Left lobe of liver (tissue), 2 donors: ENCODE data around the gene WBP2NL. TPM values are rescaled to one million over a fixed set of nuclear protein-coding genes. Genes with fewer than 3 reads are reported as not detected.
A peak's percentile ranks its signal among the peaks of the same experiment; 100 is the strongest.

Source experiments
- ATAC-seq: fragments of 200-7000 bp; cut with Tn5 transposase; one replicate; pipeline ENCODE4 v1.9.1; 2020; ENCODE audit warnings: mild to moderate bottlenecking, moderate library complexity
- DNase-seq: peaks from one replicate; pipeline ENCODE4 v3.0.0-alpha.2; 2020; ENCODE audit warnings: low spot score
- total RNA-seq: library from RNA; stranded (reverse); gene quantifications from one replicate; pipeline ENCODE4 v1.2.1, GENCODE V29; 2021
- donor health status: DM: no; HTN: no; CAD: no; lungs with moderate emphysema.
- donor health status: DM: no; HTN: yes; CAD: no.

Gene WBP2NL
- total RNA-seq, 1 donor from 2014 or later: 0.53 TPM

DNA sequence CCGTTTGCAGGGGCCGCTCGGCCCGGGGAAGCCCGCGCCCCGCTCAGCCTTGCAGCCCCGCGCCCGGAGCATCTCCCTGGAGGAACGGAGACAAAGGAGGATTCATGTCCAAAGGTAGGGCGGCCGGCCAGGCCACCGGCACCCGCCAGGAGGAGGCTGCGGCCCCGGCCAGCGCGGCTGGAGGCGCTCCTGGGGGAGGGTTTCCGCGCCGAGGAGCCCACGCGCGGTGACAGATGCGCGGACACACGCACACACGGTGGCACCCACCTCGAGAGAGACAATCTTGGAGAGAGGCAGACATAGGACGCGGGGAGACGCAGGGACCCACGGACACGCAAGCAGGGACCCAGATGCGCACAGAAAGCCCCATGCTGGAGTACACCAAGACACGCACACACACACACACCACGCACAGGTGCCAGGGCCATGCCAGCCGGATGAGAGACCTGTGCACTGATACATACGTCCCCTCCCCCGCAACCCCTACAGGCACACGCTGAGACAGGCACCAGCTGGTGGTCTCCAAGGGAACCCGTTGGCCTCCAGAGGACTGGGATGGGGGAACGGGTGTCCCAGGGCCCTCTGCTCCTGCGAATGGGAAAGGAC is 21.5 kb upstream of the WBP2NL start:
- DNase-seq (no peak), ATAC-seq (no peak)

DNA sequence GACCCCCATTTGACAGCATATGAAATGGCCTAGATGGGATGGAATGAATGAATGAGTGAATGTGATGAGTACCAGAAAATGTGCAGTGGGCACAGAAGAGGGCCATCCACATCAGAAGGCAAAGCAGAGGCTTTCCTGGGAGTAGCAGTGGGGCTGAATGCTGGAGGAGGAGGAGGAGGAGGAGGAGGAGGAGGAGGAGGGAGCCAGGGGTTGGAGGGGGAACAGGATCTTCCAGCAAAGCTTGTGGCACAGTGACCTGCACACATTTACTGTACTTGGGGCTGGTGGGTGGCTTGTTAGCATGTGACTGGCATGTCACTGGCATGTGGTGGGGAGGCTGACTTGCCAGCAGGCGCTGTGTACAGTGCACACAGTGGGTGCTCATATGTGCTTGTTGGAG is 19.9 kb upstream of the WBP2NL start:
- ATAC-seq (no peak), DNase-seq (no peak)

DNA sequence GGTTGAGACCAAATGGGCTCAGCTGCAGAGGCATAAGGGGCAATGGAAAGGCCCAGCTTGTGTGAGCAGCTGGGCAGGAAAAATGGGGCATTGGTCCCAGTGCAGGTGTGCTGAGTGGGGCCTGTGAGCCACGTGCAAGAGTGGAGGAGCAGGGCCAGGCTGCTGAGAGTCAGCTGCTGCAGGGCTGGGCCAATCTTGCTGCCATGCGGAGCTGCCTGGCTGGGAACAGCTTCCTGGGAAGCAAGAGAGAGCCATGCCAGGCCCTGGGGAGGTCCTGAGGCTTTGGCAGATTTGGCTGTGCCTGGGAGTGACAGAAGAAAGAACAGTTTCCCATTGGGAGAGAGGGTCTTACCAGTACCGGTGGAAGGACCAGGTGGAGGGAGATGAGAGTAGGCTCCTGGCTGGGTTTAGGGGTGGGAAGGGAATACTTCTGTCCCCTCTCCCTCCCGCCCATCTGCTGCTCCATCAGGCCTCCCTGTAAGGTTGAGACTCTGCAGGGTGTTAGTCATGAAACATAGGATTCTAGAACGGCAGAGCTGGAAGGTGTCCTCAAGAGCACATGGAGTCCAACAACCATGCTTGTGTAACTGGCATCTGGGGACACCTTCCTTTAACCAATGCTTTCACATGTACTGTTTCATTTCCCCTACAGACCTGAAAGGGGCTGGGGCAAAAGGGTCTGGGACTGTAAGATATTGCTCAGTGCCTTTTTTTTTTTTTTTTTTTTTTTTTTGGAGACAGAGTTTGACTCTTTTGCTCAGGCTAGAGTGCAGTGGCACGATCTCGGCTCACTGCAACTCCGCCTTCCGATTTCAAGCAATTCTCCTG is 19.0 kb upstream of the WBP2NL start:
- DNase-seq: no peak
- no peak for ATAC-seq

DNA sequence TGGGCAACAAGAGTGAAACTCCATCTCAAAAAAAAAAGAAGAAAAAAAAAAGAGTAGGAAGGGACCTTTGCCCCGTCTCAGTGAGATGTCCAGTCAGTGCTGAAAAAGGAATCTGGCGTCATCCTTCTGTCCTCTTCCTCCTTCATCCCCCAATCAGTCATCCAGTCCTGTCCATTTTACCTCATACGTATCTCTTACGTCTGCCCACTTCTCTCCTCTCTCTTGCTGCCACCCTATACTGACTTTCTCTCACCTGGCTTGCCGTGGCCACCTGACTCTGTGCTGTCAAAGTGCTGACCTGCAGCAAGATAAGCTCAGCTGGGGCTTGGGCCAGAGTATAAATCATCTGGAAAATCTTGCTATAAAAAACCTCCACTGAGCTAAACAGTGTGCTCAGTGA is 15.7 kb upstream of the WBP2NL start:
- ATAC-seq: no peak
- no peak for DNase-seq

DNA sequence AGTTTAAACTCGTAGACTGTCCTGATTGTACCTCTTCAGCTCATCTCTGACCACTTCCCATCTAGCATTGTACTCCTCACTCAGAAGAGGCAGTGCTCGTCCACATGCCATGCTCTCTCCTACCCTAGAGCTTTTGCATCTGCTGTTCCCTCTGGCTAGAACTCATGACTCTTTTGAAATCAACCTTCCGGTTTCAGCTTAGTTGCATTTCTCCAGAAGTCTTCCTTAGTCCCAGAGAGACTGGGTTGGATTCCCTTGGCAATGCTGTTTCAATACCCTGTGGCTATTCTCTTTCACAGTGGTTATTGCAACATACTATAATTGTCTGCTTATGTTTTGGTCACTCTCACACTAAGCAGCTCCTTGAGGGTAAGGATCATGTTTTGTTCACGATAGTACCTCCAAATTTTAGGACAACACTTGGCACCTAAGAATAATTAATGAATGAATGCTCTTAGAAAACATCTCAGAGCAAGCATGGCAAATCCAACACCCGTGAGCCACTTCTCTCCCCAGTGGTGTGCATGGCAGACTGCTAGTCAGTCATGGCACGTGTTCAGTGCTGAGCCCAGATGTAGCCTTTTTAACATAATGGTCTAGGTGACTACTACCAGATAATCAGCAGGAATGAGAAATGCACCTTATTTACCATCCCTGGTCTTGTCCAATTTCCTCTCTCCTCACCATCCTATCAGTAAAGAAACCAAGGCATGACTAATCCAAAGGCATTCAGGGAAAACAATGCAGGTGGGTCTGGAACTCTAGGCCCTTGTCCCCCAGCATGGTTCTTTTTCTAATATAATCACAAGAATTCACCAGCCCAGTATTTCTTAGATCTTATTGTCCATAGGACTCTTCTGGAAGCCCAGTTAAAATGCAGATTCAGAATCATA is 14.8 kb upstream of the WBP2NL start:
- ATAC-seq: no peak
- no peak for DNase-seq

DNA sequence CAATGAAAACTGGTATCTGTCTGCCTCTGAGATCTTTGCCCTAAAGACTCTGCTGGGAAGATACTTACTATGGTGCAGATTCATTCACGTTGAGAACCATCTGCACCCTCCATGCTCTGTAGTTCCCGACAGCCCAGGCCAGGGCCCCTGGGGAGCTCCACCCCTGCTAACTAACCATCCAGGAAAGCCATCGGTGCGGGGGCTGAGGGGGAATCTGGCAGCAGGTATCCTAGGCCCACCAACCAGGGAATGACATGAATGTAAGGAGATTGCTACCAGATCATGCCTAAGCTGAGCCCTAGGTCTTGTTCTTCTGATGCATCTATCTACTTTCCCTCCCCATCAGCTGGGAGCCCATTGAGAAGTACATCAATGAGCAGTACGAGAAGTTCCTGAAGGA is 11.3 kb upstream of the WBP2NL start:
- ATAC-seq: no peak

DNA sequence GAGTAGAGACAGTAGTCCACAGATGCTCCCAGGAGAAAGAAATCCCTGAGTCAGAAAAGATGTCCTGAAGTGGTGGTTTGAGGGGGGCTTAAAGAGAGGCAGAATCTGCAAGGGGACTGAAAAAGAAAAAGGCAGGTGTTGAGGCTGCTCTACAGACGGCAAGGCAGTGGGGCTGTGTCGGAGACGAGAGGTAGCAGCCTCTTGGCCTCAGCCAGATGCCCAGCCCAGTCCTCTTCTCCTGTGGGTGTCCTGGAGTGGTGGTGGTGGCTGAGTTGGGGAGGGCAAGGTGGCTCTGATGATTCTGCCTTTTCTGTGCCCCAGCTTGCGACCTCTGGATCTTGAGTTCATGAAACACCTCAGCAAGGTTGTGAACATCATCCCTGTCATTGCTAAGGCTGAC is 9.3 kb upstream of the WBP2NL start:
- ATAC-seq: no peak

More for the DNA sequence above, 11.3 kb upstream of the WBP2NL start:
- DNase-seq: no peak

DNA sequence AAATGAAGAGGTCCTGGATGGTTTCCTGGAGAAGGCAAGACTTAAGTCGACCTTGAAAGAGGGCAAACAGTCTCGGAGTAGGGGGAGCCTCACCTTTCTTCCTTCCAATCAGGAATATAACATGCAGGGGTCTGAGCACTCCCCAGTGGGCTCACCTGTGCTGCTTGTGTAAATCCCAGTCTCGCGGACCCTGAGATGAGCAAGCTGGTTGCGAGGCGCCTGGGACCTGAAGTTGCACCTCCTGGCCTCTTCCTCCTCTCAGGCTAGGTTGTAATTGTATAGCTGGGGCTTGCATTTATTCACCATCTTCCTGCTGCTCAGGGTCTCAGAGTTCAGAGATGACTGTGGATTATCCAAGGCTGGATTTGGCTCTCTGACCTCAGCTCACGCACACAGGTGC is 7.5 kb upstream of the WBP2NL start:
- ATAC-seq (no peak), DNase-seq (no peak)

More for the DNA sequence above, 9.3 kb upstream of the WBP2NL start:
- DNase-seq: no peak

DNA sequence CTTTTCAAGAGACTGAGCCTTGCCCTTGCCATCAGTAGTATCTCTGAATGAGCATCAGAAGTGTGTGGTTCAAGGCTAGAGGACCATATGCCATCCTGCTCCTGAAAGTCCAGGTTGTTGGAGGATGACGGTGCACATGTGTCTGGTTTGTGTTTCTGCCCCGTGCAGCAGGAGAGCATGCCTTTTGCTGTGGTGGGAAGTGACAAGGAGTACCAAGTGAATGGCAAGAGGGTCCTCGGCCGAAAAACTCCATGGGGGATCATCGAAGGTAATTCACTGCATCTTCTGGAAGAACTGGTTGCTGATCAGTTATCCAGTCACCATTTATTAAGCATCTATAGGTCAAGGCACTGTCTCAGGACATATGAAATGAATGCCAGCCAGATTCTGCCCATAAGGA is 6.1 kb upstream of the WBP2NL start:
- ATAC-seq (no peak), DNase-seq (no peak)

DNA sequence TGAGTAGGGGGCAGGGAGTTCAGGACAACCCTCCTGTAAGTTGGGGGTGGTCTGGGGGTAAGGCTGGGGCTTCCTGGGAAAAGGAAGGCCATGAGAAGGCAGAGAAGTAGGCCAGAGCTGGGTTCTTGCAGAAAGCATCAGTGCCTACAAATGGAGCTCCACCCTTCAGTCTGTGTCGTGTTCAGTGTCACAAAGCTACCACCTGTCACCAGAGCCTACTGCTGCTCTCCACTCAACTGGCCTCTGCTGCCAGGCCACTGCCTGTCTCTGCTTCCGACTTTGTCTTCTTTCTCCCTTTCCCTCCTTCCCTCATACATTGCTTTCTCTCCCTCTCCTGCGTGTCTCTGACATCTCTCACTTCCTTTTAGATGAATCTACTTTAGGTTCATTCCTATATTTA is 3.4 kb upstream of the WBP2NL start:
- DNase-seq (no peak), ATAC-seq (no peak)

DNA sequence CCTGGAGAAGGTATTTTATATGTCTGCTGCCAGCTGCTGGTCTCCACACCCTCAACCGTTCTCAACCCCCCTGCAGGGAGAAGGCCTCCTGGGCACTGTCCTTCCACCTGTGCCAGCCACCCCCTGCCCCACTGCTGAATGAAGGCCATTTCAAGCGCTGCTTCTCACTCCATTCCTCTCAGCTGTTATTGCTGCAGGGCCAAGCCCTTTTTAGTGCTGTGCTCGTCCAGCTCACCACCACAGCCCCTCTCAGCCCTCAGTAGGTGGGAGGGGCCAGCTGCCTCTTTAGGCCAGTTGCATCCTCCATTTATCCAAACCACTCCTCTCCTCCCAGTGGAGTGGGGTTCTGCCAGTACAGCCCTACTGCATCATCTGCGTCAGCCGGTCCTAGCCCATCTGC is 1.8 kb upstream of the WBP2NL start:
- DNase-seq (no peak), ATAC-seq (no peak)

DNA sequence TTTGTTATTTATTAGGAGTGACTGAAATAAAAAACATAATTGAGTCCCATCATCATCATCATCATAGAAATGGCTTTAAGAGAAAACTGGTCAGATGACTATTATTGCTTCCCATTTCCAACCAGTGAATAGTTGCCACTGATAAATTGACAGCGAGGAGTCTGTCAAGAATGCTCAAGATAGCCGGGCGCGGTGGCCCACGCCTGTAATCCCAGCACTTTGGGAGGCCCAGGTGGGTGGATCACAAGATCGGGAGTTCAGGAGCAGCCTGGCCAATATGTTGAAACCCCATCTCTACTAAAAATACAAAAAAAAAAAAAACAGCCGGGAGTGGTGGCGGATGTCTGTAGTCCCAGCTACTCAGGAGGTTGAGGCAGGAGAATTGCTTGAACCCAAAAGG is 1.9 kb downstream of the WBP2NL start:
- DNase-seq: no peak

DNA sequence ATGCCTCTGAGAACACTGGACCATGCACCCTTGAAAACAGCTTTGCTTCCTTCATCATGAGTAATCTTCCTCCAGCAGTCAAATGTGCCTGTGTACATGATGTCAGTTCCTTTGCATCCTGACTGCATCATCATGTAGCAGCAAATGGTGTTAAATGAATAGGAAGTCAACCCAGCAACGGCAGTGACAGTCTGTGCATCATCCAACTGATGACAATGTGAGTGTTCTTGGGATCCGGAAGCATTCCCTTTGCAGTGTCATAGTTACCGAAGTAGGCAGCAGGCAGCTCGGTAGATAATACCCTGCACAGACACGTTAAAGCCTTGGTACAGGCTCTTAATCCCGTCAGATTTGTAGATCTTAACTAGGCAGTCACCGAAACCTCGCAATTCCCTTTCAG is 2.5 kb downstream of the WBP2NL start:
- ATAC-seq (no peak), DNase-seq (no peak)

More for the DNA sequence above, 1.9 kb downstream of the WBP2NL start:
- ATAC-seq: no peak

DNA sequence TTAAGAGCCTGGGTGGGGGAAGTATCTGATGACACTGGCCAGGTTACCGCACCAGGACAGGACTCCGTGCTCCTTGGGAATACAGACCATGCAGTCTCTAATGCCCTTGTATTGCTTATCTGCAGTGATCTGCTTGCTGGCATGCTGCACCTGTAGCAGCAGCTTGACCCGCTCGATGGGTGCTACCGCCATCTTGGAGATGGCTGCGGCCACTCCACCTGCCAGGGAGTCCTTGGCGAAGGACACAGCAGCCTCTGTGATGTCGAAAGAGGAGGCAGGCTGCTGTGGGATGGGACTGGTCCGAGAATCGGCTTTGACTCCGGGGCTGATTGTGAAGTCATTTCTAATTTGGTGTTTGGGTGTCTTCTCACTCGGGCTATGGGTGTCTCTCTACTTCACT is 3.1 kb downstream of the WBP2NL start:
- peak; percentile 37 for DNase-seq
- no peak for ATAC-seq

DNA sequence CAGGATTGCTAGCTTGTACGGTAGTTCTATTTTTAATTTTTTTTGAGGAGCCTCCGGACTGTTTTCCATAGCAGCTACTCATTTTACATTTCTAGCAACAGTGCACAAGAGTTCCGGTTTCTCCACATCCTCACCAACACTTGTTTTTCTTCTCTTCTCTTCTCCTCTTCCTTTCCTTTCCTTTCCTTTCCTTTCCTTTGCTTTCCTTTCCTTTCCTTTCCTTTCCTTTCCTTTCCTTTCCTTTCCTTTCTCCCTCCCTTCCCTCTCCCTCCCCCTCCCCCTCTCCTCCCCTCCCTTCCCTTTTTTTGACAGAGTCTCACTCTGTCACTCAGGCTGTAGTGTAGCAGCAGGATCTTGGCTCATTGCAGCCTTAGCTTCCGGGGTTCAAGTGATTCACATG is 9.3 kb downstream of the WBP2NL start:
- DNase-seq: no peak
- ATAC-seq: no peak

DNA sequence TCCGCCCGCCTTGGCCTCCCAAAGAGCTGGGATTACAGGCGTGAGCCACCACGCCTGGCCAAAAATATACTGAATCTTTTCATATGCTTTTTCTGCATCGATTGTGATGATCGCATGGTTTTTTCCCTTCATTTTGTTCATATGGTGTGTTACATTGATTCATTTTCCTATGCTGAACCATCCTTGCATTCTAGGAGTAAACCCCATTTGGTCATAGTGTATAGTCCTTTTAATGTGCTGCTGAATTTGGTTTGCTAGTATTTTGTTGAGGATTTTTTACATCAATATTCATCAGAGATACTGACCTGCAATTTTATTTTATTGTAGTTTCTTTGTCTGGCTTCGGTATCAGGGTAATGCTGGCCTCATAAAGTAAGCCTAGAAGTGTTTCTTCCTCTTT is 12.2 kb downstream of the WBP2NL start:
- ATAC-seq (no peak), DNase-seq (no peak)

DNA sequence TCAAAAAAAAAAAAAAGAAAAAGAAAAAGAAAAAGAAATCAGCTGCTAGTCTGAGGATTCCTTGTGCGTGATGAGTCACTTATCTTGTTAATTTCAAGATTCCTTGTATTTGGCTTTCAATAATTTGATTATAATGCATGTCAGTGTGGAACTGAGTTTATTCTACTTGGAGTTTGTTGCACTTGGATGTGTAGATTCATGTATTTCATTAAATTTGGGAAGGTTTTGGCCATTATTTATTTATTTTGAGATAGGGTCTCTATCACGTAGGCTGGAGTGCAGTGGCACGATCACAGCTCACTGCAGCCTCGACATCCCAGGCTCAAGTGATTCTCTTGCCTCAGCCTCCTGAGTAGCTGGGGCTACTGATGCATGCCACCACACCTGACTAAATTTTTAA is 14.8 kb downstream of the WBP2NL start:
- no peak for DNase-seq
- ATAC-seq: no peak

DNA sequence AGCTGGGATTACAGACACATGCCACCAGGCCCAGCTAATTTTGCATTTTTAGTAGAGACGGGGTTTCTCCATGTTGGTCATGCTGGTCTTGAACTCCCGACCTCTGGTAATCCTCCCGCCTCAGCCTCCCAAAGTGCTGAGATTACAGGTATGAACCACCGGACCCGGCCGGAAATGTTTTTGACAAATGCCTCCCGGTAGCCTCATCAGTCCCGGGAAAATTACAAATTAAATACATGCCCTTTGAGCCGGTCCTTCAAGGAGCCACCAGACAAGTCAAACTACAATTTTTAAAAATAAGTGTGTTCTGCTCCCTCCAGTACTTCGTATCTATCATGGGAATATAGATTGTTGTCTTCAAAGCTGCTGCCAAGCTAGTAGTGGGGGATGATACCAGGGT is 17.5 kb downstream of the WBP2NL start:
- DNase-seq: no peak
- ATAC-seq: no peak

DNA sequence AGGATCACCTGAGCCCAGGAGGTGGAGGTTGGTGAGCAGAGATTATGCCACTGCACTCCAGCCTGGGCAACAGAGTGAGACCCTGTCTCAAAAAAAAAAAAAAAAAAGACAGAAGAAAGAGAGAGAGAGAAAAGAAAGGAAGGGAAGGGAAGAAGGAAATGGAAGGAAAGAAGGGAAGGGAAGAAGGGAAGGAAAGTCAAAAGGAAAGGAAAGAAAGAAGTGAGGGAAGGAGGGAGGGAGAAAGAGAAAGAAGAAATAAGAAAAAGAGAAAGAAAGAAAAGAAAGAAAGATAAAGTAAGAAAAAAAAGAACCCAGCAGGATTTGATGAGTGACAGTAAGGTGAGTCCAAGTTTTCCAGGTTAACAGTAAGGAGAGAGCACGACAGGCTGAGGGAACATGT is 19.6 kb downstream of the WBP2NL start:
- DNase-seq (no peak), ATAC-seq (no peak)

DNA sequence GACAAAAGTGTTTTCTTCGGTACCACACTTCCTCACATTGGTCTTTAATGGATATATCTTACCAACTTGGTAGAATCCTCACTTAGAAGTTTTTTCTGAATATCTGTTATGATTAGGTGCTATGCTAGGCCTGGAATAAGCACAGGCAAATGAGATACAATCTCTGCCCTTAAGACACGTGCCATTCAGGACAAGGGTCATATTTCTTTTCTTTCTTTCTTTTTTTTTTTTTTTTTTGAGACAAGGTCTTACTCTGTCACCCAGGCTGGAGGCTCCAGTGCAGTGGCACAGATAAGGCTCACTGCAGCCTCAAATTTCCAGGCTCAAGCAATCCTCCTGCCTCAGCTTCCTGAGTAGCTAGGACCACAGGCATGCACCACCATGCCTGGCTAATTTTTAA is 23.0 kb downstream of the WBP2NL start:
- DNase-seq (no peak), ATAC-seq (no peak)

DNA sequence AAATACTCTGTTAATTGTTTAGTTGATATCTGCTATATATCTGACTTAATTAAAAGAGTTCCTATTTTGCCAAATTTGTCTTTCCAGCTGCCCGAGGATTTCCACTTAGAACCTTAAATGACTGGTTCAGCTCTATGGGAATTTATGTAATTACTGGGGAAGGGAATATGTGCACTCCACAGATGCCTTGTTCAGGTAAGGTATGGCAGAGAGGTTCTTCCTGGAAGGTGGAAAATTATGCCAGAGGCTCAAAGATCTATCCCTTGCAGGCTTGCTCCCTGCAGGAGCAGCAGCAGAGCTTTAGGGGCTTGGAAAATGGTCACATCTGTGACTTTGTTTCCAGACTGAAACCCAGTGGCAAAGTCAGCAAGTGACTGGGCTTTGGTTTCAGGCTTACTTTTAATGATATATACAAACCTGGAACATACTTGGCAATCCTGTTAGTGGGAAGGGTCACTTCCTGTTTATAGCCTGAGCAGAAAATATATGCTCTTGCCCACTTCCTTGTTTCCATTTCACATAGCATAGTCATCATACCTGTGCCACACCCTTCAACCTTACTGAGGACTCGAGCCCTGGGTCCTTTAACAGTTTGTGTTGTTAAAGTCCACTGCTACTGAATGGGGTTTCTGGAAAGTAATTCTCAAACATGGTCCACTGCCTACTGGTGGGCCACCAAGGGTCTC is 23.7 kb downstream of the WBP2NL start:
- no peak for DNase-seq
- ATAC-seq: no peak
